ENCODE measurements around the gene SLCO4A1.

Gene SLCO4A1

GRCh38 chr20:62631336-62632308 is 10.7 kb upstream of the SLCO4A1 start:
- no peaks in the 10 kb centered on the region for H3K9me3 ChIP-seq (replicated peaks in 1 of 2; ENCODE audit: control insufficient read depth in 2 of 2, insufficient read depth in 1 of 2, low read depth in 1 of 2, low read length in 2 of 2)
- no peak overlapping the region for H3K4me3 ChIP-seq (ENCODE audit: low read length in 2 of 2)
- H2BK15ac ChIP-seq (ENCODE audit: low read length) = no peak overlapping the region
- H2BK120ac ChIP-seq (ENCODE audit: low read depth, low read length) = no peak overlapping the region
- peak overlapping the region; percentile 91 for H3K4ac ChIP-seq (ENCODE audit: low read length)
- no peak overlapping the region for H2AFZ ChIP-seq (ENCODE audit: low read length)
- peak overlapping the region; percentile 15 for H3K9ac ChIP-seq (ENCODE audit: low read depth, low read length, poor library complexity)
- peak overlapping the region; percentile 49 for H2AK5ac ChIP-seq (ENCODE audit: low read depth, low read length)
- DNase-seq (ENCODE audit: low spot score) = no peak
- WGBS, 2 donors (ENCODE audit: extremely low coverage in 2 of 2, insufficient read length in 2 of 2, insufficient replicate concordance in 1 of 2) = no CpG with 5 or more reads among the region's 24 CpGs
- peak overlapping the region; percentile 39 for H3K23ac ChIP-seq (ENCODE audit: low read depth, low read length, poor library complexity)
- H2BK12ac ChIP-seq (ENCODE audit: low read length) = peak overlapping the region; percentile 75
- no peak overlapping the region for H3K4me2 ChIP-seq (ENCODE audit: insufficient read depth, low read length, poor library complexity, severe bottlenecking)
- H3K27ac ChIP-seq (replicated peaks; ENCODE audit: low read length) = no peak overlapping the region
- H3K14ac ChIP-seq (ENCODE audit: low read length) = peak overlapping the region; percentile 25
- H3K18ac ChIP-seq (ENCODE audit: low read length) = peak overlapping the region; percentile 36
- no peak overlapping the region for H4K91ac ChIP-seq (ENCODE audit: low read depth, low read length, poor library complexity)
- no peaks in the 10 kb centered on the region for H3K79me1 ChIP-seq (ENCODE audit: low read depth, low read length)
- no peaks in the 10 kb centered on the region for H3K36me3 ChIP-seq (replicated peaks in 1 of 2; ENCODE audit: control insufficient read depth in 2 of 2, insufficient read depth in 2 of 2, low read length in 2 of 2)
- H3K27me3 ChIP-seq (ENCODE audit: control insufficient read depth in 3 of 3, insufficient read depth in 3 of 3, low read depth in 1 of 3, low read length in 3 of 3) = peaks cover 0 to 48% (median 2%) of the 10 kb centered on the region in 3 experiments
- H2BK5ac ChIP-seq (ENCODE audit: low read length) = peak overlapping the region; percentile 67
- peaks cover 0 to 7% of the 10 kb centered on the region in 2 donors for H3K4me1 ChIP-seq (ENCODE audit: control insufficient read depth in 2 of 2, insufficient read depth in 1 of 2, low read depth in 1 of 2, low read length in 2 of 2)
- no peak overlapping the region for H4K8ac ChIP-seq (ENCODE audit: low read depth, low read length)

GRCh38 chr20:62632575-62633090 is 9.7 kb upstream of the SLCO4A1 start:
- Histone ChIP-seq H3K79me1 (ENCODE audit: low read depth, low read length) (no peaks in the 10 kb centered on the region), H2BK12ac (ENCODE audit: low read length) (no peak overlapping the region), H2BK15ac (ENCODE audit: low read length) (no peak overlapping the region), H4K91ac (ENCODE audit: low read depth, low read length, poor library complexity) (no peak overlapping the region), H3K4me3 (ENCODE audit: low read length in 2 of 2) (no peak overlapping the region), H2AFZ (ENCODE audit: low read length) (no peak overlapping the region), H3K4me1 (ENCODE audit: control insufficient read depth in 2 of 2, insufficient read depth in 1 of 2, low read depth in 1 of 2, low read length in 2 of 2) (peaks cover 0 to 7% of the 10 kb centered on the region in 2 donors), H3K27ac (replicated peaks; ENCODE audit: low read length) (no peak overlapping the region), H2AK5ac (ENCODE audit: low read depth, low read length) (no peak overlapping the region), H3K23ac (ENCODE audit: low read depth, low read length, poor library complexity) (no peak overlapping the region), H3K14ac (ENCODE audit: low read length) (no peak overlapping the region), H3K36me3 (replicated peaks in 1 of 2; ENCODE audit: control insufficient read depth in 2 of 2, insufficient read depth in 2 of 2, low read length in 2 of 2) (no peaks in the 10 kb centered on the region), H3K27me3 (ENCODE audit: control insufficient read depth in 3 of 3, insufficient read depth in 3 of 3, low read depth in 1 of 3, low read length in 3 of 3) (peaks cover 0 to 58% (median 2%) of the 10 kb centered on the region in 3 experiments), H3K9ac (ENCODE audit: low read depth, low read length, poor library complexity) (no peak overlapping the region), H3K4me2 (ENCODE audit: insufficient read depth, low read length, poor library complexity, severe bottlenecking) (no peak overlapping the region), H3K9me3 (replicated peaks in 1 of 2; ENCODE audit: control insufficient read depth in 2 of 2, insufficient read depth in 1 of 2, low read depth in 1 of 2, low read length in 2 of 2) (no peaks in the 10 kb centered on the region), H2BK120ac (ENCODE audit: low read depth, low read length) (no peak overlapping the region), H3K4ac (ENCODE audit: low read length) (no peak overlapping the region), H4K8ac (ENCODE audit: low read depth, low read length) (no peak overlapping the region), H3K18ac (ENCODE audit: low read length) (no peak overlapping the region), H2BK5ac (ENCODE audit: low read length) (no peak overlapping the region)
- no CpG with 5 or more reads among the region's 7 CpGs for WGBS, 2 donors (ENCODE audit: extremely low coverage in 2 of 2, insufficient read length in 2 of 2, insufficient replicate concordance in 1 of 2)
- no peak for DNase-seq (ENCODE audit: low spot score)

- peaks cover 0 to 69% (median 2%) of the 10 kb centered on the region in 3 experiments for H3K27me3 ChIP-seq (ENCODE audit: control insufficient read depth in 3 of 3, insufficient read depth in 3 of 3, low read depth in 1 of 3, low read length in 3 of 3)
- H3K27ac ChIP-seq (replicated peaks; ENCODE audit: low read length) = no peak overlapping the region
These were observed 8.5 kb upstream of the SLCO4A1 start for GRCh38 chr20:62633598-62634329.

More at GRCh38 chr20:62633598-62634329, 8.5 kb upstream of the SLCO4A1 start:
- Histone ChIP-seq H2AK5ac (ENCODE audit: low read depth, low read length) (no peak overlapping the region), H3K4me2 (ENCODE audit: insufficient read depth, low read length, poor library complexity, severe bottlenecking) (no peak overlapping the region), H4K91ac (ENCODE audit: low read depth, low read length, poor library complexity) (no peak overlapping the region), H3K4ac (ENCODE audit: low read length) (no peak overlapping the region), H2BK15ac (ENCODE audit: low read length) (peak overlapping the region; percentile 69), H3K4me1 (ENCODE audit: control insufficient read depth in 2 of 2, insufficient read depth in 1 of 2, low read depth in 1 of 2, low read length in 2 of 2) (peaks cover 0 to 7% of the 10 kb centered on the region in 2 donors), H2BK12ac (ENCODE audit: low read length) (no peak overlapping the region), H3K14ac (ENCODE audit: low read length) (no peak overlapping the region), H2AFZ (ENCODE audit: low read length) (no peak overlapping the region), H3K36me3 (replicated peaks in 1 of 2; ENCODE audit: control insufficient read depth in 2 of 2, insufficient read depth in 2 of 2, low read length in 2 of 2) (no peaks in the 10 kb centered on the region), H2BK5ac (ENCODE audit: low read length) (no peak overlapping the region), H3K4me3 (ENCODE audit: low read length in 2 of 2) (no peak overlapping the region), H3K9ac (ENCODE audit: low read depth, low read length, poor library complexity) (no peak overlapping the region), H2BK120ac (ENCODE audit: low read depth, low read length) (no peak overlapping the region), H3K79me1 (ENCODE audit: low read depth, low read length) (no peaks in the 10 kb centered on the region), H3K18ac (ENCODE audit: low read length) (peak overlapping the region; percentile 60), H3K23ac (ENCODE audit: low read depth, low read length, poor library complexity) (no peak overlapping the region), H4K8ac (ENCODE audit: low read depth, low read length) (no peak overlapping the region), H3K9me3 (replicated peaks in 1 of 2; ENCODE audit: control insufficient read depth in 2 of 2, insufficient read depth in 1 of 2, low read depth in 1 of 2, low read length in 2 of 2) (no peaks in the 10 kb centered on the region)
- no peak for DNase-seq (ENCODE audit: low spot score)
- WGBS, 2 donors (ENCODE audit: extremely low coverage in 2 of 2, insufficient read length in 2 of 2, insufficient replicate concordance in 1 of 2) = no CpG with 5 or more reads among the region's 27 CpGs
